BJ (cell line): ENCODE results near the gene ANKH. TPM values are rescaled to one million over a fixed set of nuclear protein-coding genes. Genes with fewer than 3 reads are reported as not detected.

Experiments used
- CTCF ChIA-PET: fragments of 350-600 bp; formaldehyde crosslinking; extraction: SDS; loops from one replicate; lab custom pipeline; 2021; ENCODE audit warnings: antibody characterized with exemption, inconsistent platforms; lab: Yijun Ruan, JAX
- POLR2A ChIA-PET: fragments of 300-600 bp; sonication (Branson Sonifier 250); formaldehyde crosslinking; extraction: SDS; loops from one replicate; lab custom pipeline; 2021; ENCODE audit warnings: antibody characterized with exemption; lab: Charles Lee
- DNase-seq: peaks from one replicate; pipeline ENCODE4 v3.0.0-alpha.2; 2011; ENCODE audit warnings: low read depth
- H3K27me3 ChIP-seq: 2 replicates; pipeline ENCODE4 v1.6.0; 2011; ENCODE audit warnings: low read length; ENCODE audit not compliant: control insufficient read depth, insufficient read depth
- H3K36me3 ChIP-seq: 2 replicates; pipeline ENCODE4 v1.5.1; 2011; ENCODE audit warnings: low read length; ENCODE audit not compliant: control insufficient read depth, insufficient read depth
- H3K4me3 ChIP-seq: 2 replicates; pipeline ENCODE4 v1.5.1; 2011; ENCODE audit warnings: low read depth, mild to moderate bottlenecking, control low read depth, low read length
- polyA plus RNA-seq: library from polyadenylated mRNA; depleted of rRNA; stranded (reverse); fragments of >200 nt; gene quantifications from 2 replicates; pipeline ENCODE4 v1.2.3, GENCODE V29; 2011
- TF ChIP-seq, protein P1 (sequence below): IDR thresholded peaks from 2 replicates; pipeline ENCODE4 v1.5.1; 2011; ENCODE audit warnings: low read depth, mild to moderate bottlenecking, control low read depth, inconsistent platforms, low read length, moderate library complexity; ENCODE audit not compliant: insufficient read depth

ANKH gene
- polyA plus RNA-seq, 1 experiment = 65.3 TPM

DNA sequence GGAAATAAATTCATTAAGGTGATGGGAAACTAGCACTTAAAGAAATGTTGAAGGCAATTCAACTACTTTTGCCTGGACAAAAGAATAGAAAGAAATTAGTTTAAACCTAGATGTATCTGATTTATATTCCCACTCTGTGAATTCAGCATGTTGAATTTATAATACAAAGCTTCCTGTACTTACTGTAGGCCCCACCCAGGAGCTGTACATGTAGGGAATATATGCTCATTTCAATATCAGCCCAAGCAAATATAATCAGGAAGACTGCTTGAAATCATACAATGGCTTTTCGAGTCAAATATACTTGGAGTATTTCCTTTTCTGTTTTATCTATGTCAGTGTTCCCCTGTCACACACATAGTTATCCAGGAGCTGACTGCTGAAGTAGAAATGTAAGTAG lies 105.0 kb downstream of the ANKH start:
- Histone ChIP-seq H3K4me3 (no peak overlapping the region), H3K36me3 (no peaks in the 10 kb centered on the region), H3K27me3 (no peaks in the 10 kb centered on the region)
- no peak for DNase-seq
- POLR2A ChIA-PET = no interaction called here
- CTCF ChIA-PET = interaction anchor here (0.5 kb wide), 1 partner anchor 1394 kb away, joined by 3 read pairs; no protein-coding TSS in a partner anchor
- TF ChIP-seq, protein P1, sequence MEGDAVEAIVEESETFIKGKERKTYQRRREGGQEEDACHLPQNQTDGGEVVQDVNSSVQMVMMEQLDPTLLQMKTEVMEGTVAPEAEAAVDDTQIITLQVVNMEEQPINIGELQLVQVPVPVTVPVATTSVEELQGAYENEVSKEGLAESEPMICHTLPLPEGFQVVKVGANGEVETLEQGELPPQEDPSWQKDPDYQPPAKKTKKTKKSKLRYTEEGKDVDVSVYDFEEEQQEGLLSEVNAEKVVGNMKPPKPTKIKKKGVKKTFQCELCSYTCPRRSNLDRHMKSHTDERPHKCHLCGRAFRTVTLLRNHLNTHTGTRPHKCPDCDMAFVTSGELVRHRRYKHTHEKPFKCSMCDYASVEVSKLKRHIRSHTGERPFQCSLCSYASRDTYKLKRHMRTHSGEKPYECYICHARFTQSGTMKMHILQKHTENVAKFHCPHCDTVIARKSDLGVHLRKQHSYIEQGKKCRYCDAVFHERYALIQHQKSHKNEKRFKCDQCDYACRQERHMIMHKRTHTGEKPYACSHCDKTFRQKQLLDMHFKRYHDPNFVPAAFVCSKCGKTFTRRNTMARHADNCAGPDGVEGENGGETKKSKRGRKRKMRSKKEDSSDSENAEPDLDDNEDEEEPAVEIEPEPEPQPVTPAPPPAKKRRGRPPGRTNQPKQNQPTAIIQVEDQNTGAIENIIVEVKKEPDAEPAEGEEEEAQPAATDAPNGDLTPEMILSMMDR = no peak

DNA sequence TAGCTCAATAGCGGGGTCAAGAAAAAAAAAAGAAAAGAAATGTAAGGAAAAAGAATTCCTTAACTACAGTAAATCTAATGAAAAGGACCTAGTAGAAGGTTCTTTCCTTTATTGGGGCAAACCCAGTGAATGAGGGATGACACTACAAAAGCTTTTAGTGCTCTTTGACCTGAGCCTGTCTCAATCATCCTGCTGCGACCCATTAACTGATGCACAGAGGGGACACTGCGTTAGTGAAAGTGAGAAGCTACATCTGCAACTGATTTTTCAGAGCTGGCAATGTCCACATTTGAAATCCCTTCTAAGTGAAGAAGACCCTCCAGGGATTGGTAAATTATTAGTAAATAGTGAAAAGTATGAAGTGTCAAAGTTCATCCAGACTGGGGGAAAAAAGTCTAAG lies 106.0 kb downstream of the ANKH start:
- Histone ChIP-seq H3K27me3 (no peaks in the 10 kb centered on the region), H3K36me3 (no peaks in the 10 kb centered on the region), H3K4me3 (no peak overlapping the region)
- TF ChIP-seq, protein P1 = no peak
- POLR2A ChIA-PET = no interaction called here
- DNase-seq = no peak
- CTCF ChIA-PET = no interaction called here

DNA sequence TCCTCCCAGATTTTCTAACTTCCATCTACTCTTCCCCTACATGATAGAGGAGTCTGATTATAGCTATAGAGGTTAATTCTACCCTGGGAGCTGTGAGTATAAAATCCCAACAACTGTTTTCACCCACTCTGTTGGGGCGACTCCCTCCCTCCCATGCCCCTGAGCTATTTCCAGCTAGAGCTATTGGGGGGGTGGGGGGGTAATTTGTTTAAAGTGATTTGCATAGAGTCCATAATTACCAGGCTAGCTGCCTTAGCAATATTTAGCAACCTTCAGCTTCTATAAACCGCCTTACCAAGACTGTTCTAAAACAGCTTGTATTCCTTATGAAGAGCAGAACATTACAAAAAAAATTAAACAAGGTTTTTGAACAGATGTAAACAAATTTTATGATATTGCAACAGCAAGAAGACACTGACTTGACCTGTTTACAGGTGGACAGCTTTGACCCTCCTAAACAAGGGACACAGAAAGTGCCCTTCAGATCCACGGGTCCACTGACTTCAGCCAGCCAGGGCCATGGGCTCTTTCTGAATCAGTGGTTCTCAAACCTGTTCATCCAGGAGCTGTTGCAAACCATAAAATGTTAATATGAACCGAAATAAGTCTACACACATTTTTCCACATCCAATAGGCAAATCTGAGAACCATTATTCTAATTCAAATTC lies 108.9 kb downstream of the ANKH start:
- TF ChIP-seq, protein P1 = no peak
- H3K4me3 ChIP-seq = no peak overlapping the region
- no peaks in the 10 kb centered on the region for H3K27me3 ChIP-seq
- CTCF ChIA-PET = interaction anchor here (1.2 kb wide), 1 partner anchor 14 kb away, joined by 3 read pairs; no protein-coding TSS in a partner anchor
- no peak for DNase-seq
- H3K36me3 ChIP-seq = no peaks in the 10 kb centered on the region
- POLR2A ChIA-PET = no interaction called here

DNA sequence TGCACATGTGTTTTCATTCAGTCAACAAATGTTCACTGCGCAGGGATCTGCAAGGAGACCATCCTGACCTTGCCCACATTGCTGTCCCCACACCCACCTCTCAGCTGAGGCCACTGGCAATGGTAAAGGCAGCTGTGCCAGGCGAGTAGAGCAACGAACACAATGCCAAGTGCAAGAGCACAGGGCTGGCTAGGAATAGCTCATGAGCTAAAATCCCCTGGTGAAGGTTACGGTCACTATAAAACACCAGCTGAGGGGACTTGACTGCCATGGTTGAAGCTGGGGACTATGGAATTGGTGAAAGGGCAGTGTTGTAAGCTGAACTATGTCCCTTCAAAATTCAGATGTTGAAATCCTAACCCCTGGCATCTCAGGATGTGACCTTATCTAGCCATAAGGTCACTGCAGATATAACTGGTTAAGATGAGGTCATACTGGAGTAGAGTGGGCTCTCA lies 111.0 kb downstream of the ANKH start:
- CTCF ChIA-PET = interaction anchor here (1.0 to 1.3 kb wide), 2 partner anchors 9 to 34 kb away, joined by 3 to 4 read pairs; no protein-coding TSS in a partner anchor
- POLR2A ChIA-PET = no interaction called here
- DNase-seq = no peak
- TF ChIP-seq, protein P1 = no peak
- H3K27me3 ChIP-seq = no peaks in the 10 kb centered on the region
- no peak overlapping the region for H3K4me3 ChIP-seq
- H3K36me3 ChIP-seq = no peaks in the 10 kb centered on the region

DNA sequence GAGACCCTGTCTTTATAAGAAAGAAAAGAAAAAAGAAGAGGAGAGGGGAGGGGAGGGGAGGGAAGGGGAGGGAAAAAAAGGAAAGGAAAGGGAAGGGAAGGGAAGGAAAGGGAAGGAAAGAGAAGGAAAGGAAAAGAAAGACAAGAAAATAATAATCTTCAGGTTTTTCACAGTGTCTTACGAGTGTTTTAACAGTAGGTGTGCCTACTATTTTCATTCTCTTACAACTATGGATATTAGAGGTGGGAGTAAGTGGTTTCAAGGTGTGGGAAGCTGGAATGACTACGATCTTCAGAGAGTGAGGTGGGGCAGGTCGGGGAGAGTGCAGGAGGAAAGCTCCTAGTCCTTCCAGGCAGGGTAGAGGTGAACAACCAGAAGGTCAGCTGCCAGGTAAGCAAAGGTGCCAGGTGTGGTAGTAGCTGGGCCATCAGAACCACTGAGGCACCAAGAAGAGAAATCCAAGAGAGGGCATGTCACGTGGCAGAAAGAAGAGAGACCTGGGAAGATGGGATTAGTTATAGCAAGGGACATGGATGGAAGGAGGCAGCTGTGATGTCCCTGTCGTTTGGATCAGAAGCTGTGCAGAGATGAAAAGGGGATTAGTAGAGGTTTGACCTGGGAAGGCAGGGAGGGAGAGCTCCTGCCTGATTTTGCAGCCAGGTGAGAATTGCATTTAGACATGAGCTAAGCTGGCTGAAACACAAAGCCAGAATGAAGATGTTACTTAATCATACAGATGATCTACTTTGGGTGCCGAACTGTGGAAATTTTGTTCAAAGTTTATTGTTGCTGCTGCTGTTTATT lies 111.6 kb downstream of the ANKH start:
- ChIA-PET POLR2A (no interaction called here), CTCF (interaction anchor here (0.9 to 1.3 kb wide), 2 partner anchors 16 to 33 kb away, joined by 4 read pairs; no protein-coding TSS in a partner anchor)
- Histone ChIP-seq H3K27me3 (no peaks in the 10 kb centered on the region), H3K4me3 (no peak overlapping the region), H3K36me3 (no peaks in the 10 kb centered on the region; the same call in 1 of the 2 replicates)
- no peak for DNase-seq
- TF ChIP-seq, protein P1 = no peak
